ENCODE measurements around the gene VDR.

VDR gene

GRCh38 chr12:47870175-47870781, 34.5 kb downstream of the VDR start:
- DNase-seq (ENCODE audit: low read depth in 2 of 2) = no peak

- DNase-seq (ENCODE audit: low read depth in 2 of 2) = no peak
Measured at GRCh38 chr12:47868552-47869031, 36.2 kb downstream of the VDR start.

GRCh38 chr12:47868041-47868440, 36.8 kb downstream of the VDR start:
- DNase-seq (ENCODE audit: low read depth in 2 of 2) = no peak

GRCh38 chr12:47867495-47867941, 37.3 kb downstream of the VDR start:
- no peak for DNase-seq (ENCODE audit: low read depth in 2 of 2)

- no peak for DNase-seq (ENCODE audit: low read depth in 2 of 2)
Measured at GRCh38 chr12:47864646-47865235, 40.1 kb downstream of the VDR start.

- DNase-seq (ENCODE audit: low read depth in 2 of 2) = no peak
Measured at GRCh38 chr12:47863985-47864384, 40.8 kb downstream of the VDR start.

- no peak for DNase-seq (ENCODE audit: low read depth in 2 of 2)
Measured at GRCh38 chr12:47863467-47863866, 41.3 kb downstream of the VDR start.

- DNase-seq (ENCODE audit: low read depth in 2 of 2) = no peak
Measured at GRCh38 chr12:47862881-47863280, 41.9 kb downstream of the VDR start.

GRCh38 chr12:47862167-47862750, 42.5 kb downstream of the VDR start:
- no peak for DNase-seq (ENCODE audit: low read depth in 2 of 2)

GRCh38 chr12:47860873-47861272, 43.9 kb downstream of the VDR start:
- DNase-seq (ENCODE audit: low read depth in 2 of 2) = no peak

- no peak for DNase-seq (ENCODE audit: low read depth in 2 of 2)
Measured at GRCh38 chr12:47860279-47860841, 44.4 kb downstream of the VDR start.

GRCh38 chr12:47858511-47859266, 46.1 kb downstream of the VDR start:
- DNase-seq (ENCODE audit: low read depth in 2 of 2) = no peak

- DNase-seq (ENCODE audit: low read depth in 2 of 2) = no peak
Measured at GRCh38 chr12:47856721-47857575, 47.8 kb downstream of the VDR start.

- no peak for DNase-seq (ENCODE audit: low read depth in 2 of 2)
Measured at GRCh38 chr12:47856094-47856493, 48.7 kb downstream of the VDR start.

- no peak for DNase-seq (ENCODE audit: low read depth in 2 of 2)
Measured at GRCh38 chr12:47855502-47855901, 49.3 kb downstream of the VDR start.

- no peak for DNase-seq (ENCODE audit: low read depth in 2 of 2)
Measured at GRCh38 chr12:47854531-47854930, 50.3 kb downstream of the VDR start.

- no peak for DNase-seq (ENCODE audit: low read depth in 2 of 2)
Measured at GRCh38 chr12:47852096-47852571, 52.7 kb downstream of the VDR start.

- DNase-seq (ENCODE audit: low read depth in 2 of 2) = no peak
Measured at GRCh38 chr12:47851303-47851952, 53.4 kb downstream of the VDR start.

- DNase-seq (ENCODE audit: low read depth in 2 of 2) = no peak
Measured at GRCh38 chr12:47850153-47851084, 54.4 kb downstream of the VDR start.
